ENCODE results near the gene RPTOR.

RPTOR gene

DNA sequence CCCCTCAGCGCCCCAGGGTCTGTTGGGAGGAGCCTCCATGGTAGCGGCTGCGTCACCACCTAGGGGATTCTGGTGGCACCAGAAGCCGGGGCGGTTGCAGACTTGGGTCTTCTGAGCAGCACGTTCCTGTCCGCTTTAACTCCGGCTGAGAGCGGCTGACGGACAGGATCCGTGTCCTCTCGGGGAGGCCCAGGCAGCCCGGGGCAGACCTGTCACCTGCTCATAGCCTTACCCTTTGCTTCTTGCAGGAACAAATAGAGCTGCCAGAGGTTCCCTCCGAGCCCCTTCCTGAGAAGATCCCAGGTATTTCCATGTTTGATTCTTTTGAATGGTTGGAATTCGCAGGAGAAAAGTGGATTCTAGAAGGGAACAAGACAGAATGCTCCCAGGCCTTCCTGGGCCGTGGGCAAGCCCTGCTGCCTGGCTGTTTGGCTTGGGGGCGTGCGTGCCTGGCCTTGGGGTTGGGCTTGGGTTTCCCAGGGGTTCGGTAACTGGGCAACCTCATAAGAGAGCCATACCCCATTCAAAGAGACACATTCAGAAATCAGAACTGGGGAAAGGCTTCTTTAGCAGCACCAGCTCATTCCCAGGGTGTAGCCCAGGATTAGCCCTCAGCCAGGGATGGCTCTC, 453.6 kb downstream of the RPTOR start:
- no peak for DNase-seq (ENCODE audit: low read depth in 2 of 2)

DNA sequence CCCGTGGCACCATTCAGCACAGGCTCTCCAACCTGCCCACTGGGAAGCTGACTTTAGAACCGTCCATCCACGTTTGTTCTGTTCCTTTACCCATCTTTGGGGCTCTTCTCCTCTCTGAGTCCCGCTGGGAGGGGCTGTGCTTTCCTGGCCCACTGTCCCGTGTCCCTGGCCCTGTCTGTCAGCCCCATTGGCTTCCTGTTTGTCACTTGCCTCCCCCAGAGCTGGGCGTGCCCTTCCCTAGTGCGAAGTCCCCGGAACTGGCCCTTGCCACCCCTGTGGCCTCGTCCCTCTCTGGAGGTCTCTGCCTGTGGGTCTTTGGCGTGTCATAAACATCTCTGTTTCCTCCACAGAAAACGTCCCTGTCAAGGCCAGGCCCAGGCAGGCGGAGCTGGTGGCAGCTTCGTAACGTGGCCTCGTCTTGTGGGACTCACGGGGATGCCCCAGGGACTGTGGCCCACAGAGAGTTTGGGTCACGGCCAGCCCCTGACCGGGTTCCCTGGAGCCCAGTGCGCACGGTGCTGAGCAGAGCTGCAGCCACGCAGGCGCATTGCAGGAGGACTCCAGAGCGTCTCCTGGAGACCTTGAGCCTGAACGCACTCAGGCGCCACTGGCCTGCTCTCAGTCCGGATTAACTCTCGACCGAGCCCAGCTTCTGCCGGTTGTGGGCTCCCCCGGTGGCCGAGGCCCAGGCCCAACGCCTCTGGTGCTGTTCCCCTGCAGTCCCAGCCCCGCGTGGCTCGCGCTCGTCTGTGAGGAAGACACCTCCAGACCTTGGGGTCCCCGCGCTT, 454.3 kb downstream of the RPTOR start:
- no peak for DNase-seq (ENCODE audit: low read depth in 2 of 2)

DNA sequence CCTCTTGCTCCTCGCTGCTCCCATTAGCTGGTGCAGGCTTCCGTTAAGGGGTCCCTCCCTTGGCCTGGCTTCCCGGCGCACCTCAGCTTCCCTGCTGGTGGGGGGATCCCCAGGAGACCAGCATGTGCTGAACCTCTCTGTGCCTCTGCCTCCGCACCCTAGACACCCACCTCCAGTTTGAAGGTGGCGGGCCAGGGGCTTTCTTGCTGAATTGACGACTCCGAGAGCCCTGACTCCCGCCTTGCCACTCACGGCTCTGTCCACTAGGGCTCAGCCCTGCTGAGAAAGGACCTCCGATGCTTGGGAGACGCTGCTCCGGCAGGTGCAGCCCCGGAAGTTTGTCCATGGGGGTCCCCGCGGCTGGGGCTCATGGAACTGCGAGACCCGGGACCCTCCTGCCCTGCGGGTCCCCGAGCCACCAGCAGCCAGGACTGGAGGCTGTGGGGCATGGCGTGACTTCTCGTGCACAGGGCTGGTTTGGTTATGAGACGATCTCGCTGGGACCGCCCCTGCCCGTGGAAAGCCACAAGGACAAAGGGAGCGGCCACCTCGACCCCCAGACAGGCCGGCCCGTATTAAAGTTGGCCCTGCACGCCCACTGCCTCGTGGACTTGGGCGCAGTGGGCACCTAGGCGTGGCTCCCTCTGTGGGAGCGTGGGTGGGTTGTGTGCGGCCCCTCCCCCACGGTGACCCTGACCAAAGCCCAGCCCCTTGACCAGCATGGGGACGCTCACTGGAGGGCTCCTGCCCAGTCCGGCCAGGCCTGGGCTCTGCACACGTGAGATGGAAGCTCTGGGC, 455.1 kb downstream of the RPTOR start:
- DNase-seq (ENCODE audit: low read depth in 2 of 2) = no peak

DNA sequence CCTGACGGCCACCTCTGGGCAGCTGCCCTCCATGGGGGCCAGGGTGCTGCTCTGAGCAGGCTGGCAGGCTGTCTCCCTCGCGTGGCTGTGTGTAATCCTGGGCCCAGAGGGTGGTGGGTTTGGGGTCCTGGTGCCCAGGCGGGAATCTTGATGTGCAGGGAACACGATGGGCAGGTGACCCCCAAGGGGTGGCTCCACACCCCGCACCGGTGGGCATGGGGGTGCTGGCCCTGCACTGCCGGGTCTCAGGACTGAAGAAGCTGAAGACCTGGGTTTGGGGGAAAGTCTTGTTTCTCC, 455.6 kb downstream of the RPTOR start:
- DNase-seq (ENCODE audit: low read depth in 2 of 2) = no peak

DNA sequence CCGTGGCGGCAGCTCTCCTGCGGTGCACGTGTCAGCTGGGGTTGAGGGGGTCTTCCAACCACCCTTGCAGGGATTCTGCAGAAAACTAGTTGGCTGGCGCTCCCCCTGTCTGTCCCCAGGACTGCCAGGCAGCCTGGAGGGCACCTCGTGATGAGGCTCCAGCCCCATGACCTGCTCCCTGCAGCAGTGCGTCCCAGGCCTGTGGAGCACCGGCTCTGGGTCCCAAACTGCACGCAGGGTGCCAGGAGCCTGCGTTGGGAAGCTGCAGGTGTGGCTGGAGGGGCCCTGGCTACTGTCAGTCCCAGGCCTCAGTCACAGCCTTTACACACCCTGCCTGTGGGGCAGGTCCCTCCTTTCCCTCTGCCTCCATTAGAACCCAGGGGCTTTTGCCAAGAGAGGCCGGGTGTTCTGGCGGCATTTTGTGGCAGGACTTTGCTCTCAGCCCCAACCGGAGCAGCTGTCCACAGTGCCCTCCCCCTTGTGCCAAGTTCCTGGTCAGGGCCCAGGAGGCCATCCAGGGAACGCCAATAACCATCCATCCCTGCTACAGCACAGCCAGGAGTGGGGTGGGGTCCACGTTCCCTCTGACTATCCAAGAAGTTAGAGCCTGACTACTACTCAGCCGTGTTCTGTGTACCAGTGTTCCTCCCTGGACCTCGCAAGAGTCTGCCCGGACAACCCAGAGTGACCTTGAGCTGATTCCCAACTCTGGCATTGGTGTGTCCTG, 456.2 kb downstream of the RPTOR start:
- no peak for DNase-seq (ENCODE audit: low read depth in 2 of 2)

DNA sequence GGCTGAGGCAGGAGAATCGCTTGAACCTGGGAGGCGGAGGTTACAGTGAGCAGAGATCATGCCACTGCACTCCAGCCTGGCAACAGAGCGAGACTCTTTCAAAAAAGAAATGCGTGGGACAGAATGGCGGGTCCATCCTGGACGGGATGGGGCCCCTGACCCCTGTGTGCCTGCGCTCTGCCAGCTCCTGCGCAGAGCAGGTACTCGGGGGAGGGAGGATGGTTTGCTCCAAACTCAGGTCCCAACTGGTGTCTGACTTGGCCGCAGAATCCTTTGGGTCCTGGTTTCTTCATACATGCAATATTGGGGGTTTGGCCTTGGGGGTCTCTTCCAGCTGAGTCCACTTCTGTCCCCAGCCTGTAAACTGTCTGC, 457.4 kb downstream of the RPTOR start:
- DNase-seq (ENCODE audit: low read depth in 2 of 2) = no peak

DNA sequence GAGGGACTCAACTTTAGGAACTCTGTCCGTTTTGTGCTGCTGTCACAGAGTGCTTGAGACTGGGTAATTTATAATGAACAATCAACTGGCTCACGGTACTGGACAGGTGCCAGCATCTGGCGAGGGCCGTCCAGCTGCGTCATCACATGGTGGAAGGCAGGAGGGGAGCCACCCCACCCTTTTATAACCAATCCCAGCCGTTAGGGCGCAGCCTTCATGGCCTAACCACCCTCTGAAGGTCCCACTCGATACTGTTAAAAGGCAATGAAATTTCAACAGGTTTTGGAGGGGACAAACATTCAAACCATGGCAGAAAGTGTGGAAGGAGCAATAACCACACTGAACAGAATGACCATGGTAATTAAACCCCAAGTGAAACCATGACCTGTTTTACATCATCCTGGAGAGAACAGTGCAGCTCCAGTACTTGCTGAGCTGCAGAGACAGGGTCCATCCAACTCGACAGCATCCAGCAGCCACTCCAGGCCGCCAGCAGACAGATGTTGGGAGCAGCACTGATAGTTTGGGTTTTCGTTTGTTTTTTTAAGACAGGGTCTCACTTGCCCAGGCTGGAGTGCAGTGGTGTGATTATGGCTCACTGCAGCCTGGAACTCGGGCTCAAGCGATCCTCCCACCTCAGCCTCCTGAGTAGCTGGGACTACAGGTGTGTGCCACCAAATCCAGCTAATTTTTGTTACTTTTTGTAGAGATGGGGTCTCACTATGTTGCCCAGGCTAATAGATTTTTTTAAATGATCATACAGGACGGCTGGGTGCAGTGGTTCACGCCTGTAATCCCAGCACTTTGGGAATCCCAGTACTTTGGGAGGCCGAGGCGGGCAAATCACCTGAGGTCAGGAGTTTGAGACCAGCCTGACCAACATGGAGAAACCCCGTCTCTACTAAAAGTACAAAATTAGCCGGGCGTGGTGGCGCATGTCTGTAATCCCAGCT, 458.0 kb downstream of the RPTOR start:
- DNase-seq (ENCODE audit: low read depth in 2 of 2) = no peak

DNA sequence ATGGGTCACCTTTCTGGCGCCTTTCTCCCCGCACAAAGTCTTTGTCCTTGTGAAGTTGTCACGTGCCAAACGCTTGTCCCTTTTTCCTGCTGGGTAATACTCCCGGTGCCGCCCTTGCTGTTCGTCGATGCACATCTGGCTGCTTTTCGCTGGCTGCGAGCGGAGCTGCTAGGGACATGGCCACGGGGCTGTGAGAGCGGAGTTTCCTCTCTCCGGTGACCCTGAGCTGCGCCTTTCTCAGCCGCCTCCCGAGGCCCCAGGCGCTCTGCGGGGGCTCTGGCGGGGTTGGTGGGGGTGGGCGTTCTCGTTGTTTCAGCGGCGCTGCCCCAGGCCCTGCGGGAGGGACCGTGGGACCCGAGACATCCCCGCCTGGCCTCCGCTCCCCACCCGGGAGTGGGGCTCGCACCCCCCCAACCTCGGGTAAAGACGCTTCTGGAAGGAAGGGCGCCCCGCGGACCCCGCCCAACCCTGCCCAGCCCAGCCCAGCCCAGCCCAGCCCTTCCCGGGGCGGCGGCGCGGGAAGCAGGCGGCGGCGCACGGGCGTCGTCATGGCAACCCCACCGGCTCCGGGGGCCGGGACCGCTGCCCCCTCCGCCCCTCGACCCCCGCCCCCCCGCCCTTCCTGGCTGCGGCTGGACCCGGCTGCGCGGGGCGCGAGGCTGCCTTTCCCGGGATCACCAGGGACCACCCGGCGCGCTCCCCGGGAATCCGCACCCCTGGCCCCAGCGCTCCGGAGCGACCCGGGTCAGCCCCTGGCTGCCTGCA, 459.3 kb downstream of the RPTOR start:
- DNase-seq (ENCODE audit: low read depth in 2 of 2) = no peak

DNA sequence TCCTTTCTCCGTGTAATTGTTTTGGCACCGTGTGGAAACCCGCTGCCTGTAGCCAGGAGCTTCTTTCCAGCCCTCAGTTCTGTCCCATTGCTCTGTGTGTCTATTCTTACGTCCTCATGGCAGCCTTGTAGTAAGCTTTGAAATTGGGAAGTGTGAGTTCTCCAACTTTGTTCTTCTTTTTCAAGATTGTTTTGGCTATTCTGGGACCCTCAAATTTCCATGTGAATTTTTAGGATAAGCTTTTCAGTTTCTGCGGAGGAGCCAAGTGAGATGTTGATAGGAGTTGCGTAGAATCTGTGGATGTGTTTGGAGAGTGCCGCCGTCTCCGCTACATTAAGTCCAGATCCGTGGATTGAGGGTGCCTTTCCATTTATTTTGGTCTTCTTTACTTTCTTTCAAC, 462.3 kb downstream of the RPTOR start:
- DNase-seq (ENCODE audit: low read depth in 2 of 2) = no peak

DNA sequence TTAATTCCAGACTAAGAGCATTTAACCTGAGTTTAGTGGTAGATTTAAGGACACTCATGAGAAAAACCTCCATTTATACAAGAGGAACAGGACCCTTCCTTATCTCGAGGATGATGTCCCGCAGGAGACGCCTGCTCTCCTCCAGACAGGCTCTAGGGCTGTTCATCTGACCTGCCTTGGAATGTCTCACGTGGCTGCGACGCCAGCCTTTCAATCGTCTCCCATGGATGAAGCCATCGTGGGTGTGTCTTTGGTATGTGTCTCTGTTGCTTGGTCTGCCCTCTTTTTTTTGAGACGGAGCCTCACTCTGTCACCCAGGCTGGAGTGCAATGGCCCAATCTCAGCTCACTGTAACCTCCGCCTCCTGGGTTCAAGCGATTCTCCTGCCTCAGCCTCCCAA, 463.5 kb downstream of the RPTOR start:
- DNase-seq (ENCODE audit: low read depth in 2 of 2) = no peak

DNA sequence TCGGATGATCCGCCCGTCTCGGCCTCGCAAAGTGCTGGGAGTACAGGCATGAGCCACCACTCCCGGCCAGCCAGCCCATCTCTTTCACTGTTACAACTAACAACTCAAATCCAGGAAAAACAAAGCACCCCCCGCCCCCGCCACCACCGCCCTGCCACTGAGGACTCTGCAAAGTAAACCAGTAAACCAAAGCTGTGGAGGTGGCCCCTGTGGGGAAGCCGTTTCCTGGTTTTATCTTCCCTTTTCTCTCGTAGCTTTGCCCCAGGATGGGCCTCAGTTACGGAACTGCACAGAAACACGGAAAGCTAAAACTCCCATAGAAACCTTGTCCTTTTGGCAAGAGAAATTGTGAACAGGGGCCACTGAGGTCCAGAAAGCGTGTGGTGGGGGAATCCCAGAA, 464.5 kb downstream of the RPTOR start:
- DNase-seq (ENCODE audit: low read depth in 2 of 2) = no peak

DNA sequence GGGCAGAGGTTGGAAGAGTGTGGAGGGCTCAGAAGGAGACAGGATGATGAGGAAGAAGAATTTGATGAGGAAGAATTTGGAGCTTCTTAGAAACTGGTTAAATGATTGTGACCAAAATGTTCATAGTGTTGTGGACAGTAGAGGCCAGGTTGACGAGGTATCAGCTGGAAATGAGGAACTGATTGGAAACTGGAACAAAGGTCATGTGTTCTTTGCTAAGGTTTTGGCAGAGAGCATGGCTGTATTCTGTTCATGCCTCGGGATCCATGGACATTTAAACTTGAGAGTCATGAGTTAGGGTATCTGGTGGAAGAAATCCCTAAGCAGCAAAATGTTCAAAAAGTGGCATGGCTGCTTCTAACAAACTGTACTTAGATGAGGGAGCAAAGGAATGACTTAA, 466.3 kb downstream of the RPTOR start:
- no peak for DNase-seq (ENCODE audit: low read depth in 2 of 2)

DNA sequence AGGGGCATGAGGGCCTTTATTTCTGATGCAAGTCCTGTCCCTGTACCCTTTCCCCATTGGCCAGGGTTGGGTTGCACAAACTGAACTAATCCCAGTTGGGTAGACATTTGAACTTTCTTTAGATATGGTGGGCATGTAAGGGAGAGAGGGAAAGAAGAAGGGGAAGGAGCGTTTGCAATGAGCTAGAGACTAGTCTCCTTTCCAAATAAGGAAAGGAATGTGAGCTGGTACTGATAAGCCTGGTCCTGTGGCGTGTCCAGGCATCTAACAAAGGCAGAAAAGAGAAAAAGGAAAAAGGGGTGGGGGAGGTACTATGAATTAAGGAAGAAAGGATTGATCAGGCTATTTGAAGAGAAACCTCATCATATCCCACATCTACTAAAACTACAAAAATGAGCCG, 467.3 kb downstream of the RPTOR start:
- DNase-seq (ENCODE audit: low read depth in 2 of 2) = no peak

DNA sequence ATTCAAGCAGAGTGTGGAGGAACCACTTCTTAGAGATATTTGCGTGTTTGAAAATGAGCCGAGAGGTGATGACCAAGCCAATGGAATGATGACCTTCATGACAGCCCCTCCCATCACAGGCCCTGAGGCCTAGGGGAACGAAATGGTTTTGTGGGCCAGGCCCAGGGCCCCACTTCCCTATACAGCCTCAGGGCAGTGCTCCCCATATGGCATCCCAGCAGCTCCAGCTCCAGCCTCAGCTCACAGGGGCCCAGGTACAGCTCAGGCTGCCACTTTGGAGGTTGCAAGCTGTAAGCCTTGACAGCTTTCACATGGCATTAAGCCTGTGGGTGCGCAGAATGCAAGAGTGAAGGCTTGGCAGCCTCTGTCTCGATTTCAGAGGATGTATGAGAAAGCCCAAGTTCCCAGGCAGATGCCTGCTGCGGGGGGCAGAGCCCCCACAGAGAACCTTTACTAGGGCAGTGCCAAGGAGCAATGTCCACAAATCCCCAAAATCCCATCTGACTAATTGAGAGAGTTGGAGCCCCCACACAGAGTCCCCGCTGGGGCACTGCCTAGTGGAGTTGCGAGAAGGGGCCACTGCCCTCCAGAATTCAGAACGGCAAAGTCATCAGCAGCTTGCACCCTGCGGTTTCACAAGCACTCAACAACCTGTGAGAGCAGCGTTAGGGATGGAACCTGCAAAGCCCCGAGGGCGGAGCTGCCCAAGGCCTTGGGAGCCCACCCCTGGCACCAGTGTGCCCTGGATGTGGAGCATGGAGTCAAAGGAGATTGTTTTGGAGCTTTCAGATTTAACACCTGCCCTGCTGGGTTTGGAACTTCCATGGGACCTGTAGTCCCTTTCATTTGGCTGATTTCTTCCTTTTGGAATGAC, 468.2 kb downstream of the RPTOR start:
- DNase-seq (ENCODE audit: low read depth in 2 of 2) = no peak

DNA sequence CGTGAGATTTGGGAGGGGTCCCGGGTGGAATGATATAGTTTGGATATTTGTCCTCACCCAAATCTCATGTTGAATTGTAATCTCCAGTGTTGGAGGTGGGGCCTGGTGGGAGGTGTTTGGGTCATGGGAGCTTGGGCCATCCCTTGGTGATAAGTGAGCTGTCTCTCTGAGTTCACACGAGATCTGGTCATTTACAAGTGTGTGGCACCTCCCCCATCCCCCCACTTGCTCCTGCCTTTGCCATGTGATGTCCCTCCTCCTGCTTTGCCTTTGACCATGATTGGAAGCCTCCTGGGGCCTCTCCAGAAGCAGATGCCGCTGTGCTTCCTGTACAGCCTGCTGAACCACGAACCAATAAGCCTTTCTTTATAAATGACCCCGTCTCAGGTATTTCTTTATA, 469.0 kb downstream of the RPTOR start:
- DNase-seq (ENCODE audit: low read depth in 2 of 2) = no peak

DNA sequence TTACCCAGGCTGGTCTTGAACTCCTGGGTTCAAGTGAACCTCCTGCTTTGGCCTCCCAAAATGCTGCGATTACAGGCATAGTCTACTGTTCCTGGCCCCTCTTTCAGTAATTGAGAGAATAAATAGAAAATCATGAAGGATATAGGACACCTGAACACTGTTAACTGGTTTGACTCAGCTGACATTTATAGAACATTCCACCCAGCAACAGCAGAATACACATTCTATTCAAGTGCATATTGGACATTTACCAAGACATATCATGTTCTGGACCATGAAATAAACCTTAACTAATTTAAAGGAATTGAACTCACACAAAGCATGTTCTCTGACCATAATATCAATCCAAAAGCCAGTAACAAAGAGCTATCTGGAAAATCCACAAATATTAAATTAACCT, 470.5 kb downstream of the RPTOR start:
- DNase-seq (ENCODE audit: low read depth in 2 of 2) = no peak
